GM18907 (cell line): ENCODE results near the gene TMTC1.

Experiments
- ATAC-seq: cut with Tn5 transposase; IDR thresholded peaks from one replicate; pipeline ENCODE4 v1.9.1; 2021; ENCODE audit warnings: mild to moderate bottlenecking, moderate library complexity; ENCODE audit not compliant: unreplicated experiment

Gene TMTC1

GRCh38 chr12:29625359-29625953 is 158.3 kb downstream of the TMTC1 start:
- no peak for ATAC-seq

GRCh38 chr12:29622251-29622650 is 161.5 kb downstream of the TMTC1 start:
- no peak for ATAC-seq

GRCh38 chr12:29620030-29620429 is 163.7 kb downstream of the TMTC1 start:
- no peak for ATAC-seq

DNA sequence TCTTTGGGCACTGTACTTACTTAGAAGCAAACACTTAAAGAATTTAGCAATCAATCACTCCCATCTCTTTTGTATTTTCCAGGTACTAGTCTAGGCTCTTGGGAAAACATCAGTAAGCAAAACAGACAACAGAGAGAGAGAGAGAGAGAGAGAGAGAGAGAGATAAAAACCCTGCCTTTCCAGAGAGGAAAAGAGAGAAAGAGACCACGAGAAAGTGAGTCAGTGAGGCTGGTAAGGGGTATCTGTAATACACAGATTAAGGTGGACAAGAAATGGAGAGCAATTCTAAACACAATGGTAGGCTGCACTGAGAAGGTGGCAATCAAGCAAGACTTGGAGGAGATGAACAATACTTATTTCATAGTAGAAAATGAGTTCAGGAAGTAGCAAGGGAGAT is 166.3 kb downstream of the TMTC1 start:
- ATAC-seq = no peak

DNA sequence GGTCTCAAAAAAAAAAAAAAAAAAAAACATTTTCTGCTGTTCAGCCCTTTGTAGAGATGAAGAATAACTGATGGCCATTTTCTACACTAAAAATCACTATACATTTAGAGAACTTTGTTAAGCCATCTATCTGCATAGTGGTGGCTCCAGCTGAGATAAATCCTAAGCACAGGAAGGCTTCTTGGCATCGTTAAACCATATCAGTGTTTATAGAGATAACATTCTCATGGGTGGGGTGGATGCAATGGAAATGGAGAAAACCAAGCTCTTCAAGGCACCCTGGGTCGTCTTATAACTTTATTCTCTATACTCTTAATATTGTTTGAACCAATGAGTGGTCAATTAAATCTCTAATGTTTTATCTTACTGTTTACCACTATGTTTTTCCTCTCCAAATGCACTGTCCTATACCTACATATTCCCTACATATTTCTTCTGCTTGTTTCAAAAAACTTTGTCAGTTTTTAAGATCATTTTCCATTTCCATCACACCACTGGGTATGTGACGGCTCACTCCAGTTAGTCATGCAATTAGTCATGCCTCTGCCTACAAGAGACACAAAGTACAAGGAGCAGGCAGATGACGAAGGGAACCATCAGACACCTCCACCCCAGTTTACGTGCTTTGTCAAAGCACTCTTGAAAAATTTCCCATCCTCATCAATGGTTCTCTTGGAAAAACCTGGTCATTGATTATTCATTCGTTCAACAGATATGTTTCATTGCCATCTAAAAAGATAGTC is 166.9 kb downstream of the TMTC1 start:
- ATAC-seq = no peak

- ATAC-seq = no peak
These were observed 168.9 kb downstream of the TMTC1 start for GRCh38 chr12:29614694-29615325.

- ATAC-seq = no peak
These were observed 170.8 kb downstream of the TMTC1 start for GRCh38 chr12:29612912-29613311.

DNA sequence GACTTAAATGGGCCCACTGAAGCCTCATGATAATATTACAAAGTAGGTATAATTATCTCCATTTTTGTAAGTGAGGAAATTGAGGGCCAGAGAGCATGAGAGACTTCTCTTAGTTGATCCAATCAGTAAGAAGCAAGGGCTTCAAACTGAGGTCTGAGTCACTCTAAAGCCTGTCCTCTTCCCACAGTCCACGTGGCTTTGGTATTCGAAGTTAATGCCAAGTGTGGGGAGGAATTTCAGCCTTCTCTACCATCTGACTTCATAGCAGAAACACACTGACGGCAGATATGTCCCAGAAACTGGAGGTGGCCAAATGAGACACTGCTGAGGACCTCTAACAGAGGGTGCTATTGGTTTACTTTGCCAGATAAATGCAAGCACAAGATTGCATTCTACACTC is 171.8 kb downstream of the TMTC1 start:
- ATAC-seq = no peak

DNA sequence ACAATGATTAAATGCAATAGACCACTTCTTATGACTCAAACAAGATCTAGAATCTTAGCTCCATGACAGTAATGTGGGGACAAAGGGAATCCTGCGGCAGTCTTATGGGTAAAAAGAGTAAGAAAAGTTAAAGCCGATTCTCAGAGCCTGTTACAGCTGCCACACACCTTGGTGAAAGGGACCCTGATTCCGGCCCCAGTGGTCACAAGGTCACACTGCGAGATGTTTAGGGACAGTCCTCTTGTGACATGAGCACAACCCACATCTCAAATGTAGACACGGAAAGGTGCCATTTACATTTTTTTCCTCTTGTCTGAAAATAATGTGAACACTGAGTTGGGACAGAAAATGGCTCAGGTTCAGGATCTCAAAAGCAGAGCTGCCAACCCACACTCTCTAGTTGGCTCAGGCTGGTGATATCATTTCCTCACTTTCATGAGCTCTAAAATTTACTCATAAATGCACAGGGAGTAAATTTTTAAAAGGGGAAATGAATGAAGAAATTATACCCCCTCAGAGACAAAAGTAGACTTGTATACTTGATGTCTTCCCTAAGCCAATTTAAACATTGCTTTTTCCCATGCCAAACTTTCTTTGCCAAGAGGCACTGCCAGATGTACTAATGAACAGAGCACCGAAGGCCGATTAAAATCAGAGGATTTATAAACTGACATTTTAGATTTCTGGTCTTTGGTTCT is 173.1 kb downstream of the TMTC1 start:
- no peak for ATAC-seq

DNA sequence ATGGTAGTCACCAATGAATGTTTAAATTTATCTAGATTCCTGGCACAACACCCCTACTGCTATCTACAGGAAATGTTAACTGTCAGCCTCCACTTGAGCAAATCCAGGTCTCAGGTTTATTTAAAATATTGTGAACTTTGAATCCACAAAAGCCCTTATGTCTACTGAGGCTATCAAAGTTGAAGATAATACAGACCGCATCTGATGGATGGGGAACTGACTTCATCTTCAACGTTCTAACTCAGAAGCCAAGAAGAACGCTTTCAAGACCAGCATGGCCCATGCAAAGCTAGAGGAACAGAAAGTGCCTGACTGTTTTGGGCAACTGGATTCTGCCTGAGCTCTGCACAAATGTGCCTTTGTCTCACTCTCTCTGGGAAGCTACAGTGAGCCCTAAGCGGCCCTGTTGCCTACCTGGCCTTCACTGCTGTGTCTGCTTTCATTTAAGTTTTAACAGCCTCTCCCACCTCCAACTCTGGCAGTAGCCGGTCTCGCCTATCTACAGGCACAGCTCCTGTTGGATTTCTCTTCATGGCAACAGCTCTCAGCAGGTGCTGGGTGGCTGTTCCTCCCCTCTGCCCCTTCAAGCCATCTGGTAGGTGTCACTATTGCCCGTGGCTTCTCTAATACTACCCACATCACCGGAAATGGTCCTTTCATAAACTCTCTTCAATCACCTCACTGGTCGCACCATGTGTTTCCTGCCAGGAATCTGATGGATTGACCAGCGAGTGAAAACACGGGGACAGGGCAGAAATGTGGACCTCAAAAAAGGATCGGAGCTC is 174.1 kb downstream of the TMTC1 start:
- no peak for ATAC-seq

GRCh38 chr12:29608581-29608980 is 175.2 kb downstream of the TMTC1 start:
- ATAC-seq = no peak

GRCh38 chr12:29599381-29599780 is 184.4 kb downstream of the TMTC1 start:
- ATAC-seq = no peak

GRCh38 chr12:29595071-29595755 is 188.5 kb downstream of the TMTC1 start:
- no peak for ATAC-seq

DNA sequence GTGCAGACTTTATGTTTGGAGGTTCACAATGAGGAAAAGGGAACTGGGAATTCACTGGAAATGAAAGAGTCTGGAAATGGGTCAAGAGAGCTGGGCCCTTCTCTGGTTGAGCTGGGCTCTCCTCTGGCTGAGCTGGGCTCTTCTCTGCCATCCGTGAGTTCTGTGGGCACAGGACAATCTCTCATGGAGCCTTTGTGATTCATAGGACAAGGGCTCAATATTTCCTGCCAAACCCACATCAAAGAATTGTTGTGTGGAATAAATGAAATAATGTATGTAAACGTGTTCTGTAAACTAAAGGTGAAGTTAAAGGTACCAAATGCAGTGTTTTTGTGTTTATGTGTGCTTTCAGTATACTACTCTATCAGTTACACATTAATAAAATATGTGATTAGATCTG is 190.7 kb downstream of the TMTC1 start:
- no peak for ATAC-seq

DNA sequence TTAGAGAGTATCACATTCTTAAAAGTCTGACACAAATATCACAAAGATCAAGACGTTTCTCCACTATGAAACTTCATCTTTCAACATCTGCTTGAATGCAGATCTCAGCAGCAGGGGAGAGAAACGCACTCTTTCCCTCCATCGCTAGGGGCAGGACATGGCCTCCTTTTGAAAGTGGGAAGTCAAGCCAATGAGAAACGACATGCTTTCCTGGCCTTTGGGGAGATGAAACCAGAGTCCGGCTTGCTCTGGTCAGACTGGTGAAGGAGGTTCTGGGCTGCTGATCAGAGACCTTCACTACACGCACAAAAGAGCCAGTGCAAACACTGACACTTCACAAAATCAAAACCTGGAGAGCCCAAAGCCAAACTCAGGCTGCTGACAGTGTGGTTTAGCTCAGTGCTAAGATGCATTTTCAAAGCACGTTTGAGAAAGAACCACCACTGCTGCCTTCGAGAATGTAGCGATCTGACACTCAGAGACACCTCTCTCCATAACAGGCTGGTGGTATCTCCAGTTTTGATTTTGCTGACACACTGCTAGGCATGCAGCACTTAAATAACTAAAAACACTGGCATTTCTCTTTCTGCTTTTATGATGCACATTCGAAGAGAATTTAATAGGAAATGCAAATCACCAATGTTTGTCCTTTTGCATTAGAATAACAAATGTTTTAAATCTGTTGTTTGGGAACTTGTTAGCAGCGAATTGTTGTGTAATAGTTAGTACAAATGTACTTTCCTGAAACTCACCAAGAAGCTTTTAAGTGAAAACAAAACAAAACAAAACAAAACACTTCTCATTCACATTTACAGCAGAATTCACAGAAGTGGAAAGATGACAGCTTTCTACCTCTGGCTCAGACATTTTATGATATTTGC is 192.4 kb downstream of the TMTC1 start:
- no peak for ATAC-seq

DNA sequence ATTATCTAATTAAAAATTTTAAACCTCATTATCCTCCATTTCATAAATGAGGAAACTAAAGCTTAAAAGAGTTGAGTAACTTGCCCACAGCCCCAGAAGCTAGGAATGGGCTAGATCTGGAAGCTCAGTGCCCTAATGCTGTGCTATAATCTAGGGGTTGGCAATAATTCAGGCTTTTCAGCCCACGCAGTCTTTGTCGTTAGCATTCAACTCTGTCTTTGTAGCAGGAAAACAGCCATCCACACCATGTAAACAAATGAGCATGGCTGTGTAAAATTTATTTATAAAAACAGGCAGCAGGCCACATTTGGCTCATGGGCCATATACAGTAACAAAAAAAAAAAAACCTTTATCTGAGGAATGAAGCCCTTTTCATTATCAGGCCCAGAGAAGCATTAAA is 193.9 kb downstream of the TMTC1 start:
- ATAC-seq = no peak

- ATAC-seq = no peak
These were observed 194.4 kb downstream of the TMTC1 start for GRCh38 chr12:29589286-29589820.

- ATAC-seq = no peak
These were observed 201.0 kb downstream of the TMTC1 start for GRCh38 chr12:29582677-29583272.

DNA sequence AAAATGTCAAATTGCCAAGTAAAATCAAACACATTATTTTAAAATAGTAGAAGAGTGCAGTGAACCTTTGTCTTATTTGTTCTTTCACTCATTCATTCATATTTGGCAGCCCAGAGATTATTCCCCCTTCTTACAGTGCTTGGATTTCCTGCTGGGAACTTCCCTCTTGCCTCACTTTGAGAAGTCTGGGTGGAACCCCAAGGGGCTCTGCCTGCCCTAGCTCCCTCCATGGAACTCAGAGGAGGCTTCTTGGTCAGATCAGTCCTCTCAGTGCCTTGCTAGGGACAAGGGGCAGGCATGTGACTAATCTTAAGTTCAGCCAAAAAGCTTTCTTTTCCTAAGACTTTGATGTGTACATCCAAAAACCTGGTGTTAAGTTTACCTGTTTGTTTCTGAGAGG is 201.6 kb downstream of the TMTC1 start:
- ATAC-seq = no peak
